Measurements from ENCODE around the gene FEM1C.
"Not testable (repeated sequence)": the region's sequence is repeated elsewhere in the genome, so short reads cannot be mapped to it uniquely, and the experiment has no call there.

The FEM1C gene

DNA sequence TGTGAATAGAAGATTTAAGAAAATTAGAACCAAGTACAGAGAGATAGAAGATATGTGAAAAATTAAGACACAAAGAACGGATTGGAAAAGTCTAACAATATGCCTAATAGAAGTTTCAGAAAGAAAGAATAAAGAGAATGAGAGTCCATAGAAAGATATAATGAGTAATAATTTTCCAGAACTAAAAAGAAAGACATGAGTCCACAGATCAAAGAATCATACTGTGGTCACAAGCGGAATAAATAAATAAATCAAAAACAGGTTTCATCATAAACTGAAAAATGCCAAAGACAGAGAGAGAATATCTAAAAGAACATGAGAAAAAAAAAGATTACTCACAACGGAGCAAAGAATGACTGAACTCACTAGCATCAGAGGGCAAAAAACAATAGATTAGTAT lies 32.9 kb downstream of the FEM1C start:
- no peak for DNase-seq

DNA sequence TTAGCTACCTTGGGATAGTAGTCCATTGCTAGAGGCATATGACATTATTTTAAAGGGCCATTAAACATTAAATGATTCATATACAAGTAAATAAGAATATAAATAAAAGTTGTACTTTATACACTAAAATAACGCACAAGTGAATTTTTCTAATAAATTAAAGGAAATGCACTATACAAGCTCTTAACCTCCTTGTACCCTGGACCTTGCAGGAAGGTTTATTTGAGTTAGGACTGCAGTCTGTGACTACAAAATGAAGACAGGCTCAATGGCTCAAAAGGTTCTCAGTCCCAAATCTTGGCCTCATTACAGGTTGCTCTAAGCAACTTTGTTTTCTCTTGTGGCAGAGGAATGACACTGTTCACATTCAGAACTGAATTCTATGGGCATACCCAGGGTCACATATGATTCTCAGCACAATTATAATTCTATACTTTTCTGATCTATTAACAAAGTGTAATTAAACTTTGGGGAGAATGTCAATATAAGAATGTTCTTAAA lies 34.4 kb downstream of the FEM1C start:
- no peak for DNase-seq

DNA sequence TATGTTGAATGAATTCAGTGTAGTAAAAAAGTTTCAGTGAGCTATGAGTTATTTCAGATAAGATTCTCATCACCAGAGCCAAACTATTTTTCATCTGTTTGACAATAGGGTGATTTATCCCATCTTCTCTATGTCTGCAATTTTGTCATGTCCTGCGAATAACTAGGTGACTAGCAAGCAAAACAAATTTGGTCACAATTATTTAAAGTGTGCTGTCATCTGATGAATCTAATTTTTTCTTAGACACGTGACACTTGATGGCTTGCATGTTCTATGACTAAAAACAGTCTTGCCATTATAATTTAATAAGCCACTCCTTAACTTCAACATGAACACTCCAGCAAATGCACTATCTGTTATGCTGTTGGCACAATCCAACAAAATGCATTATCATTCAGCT lies 35.0 kb downstream of the FEM1C start:
- DNase-seq: no peak

DNA sequence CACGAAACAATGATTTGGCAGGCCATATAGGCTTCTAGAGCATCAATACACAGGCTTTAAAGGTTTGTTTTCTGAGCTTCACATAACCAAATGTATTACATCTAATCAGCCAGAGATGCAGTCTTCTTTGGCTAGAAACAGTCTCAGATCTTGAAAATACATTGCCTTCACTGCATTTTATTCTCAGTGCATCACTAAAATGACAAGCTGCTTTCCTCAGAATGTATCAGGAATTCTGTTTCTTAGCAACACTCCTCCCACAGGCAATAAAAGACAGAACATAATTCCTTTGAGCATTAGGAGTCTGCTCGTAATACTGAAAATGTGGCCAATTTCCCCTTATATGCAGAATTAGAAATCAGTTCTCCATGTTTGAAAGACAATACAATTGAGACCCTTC lies 36.9 kb downstream of the FEM1C start:
- no peak for DNase-seq

DNA sequence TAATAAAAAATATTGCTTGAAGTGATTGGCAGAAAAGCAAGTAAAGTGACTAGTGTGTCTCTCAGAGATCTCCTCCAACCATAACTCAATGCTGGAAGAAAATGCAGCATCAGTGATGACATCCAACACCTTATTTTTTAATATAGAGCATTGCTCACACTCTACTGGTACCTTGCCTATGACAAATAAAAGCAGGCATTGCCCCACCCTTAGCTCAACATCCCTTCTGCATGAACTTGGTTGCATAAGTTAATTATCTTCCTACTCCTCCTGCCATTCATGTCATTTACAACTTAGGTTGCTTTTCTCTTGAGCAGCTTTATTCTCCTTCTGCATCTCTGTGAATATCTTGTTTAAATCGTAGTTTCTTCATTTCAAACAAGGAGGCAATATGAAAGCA lies 41.2 kb downstream of the FEM1C start:
- no peak for DNase-seq

DNA sequence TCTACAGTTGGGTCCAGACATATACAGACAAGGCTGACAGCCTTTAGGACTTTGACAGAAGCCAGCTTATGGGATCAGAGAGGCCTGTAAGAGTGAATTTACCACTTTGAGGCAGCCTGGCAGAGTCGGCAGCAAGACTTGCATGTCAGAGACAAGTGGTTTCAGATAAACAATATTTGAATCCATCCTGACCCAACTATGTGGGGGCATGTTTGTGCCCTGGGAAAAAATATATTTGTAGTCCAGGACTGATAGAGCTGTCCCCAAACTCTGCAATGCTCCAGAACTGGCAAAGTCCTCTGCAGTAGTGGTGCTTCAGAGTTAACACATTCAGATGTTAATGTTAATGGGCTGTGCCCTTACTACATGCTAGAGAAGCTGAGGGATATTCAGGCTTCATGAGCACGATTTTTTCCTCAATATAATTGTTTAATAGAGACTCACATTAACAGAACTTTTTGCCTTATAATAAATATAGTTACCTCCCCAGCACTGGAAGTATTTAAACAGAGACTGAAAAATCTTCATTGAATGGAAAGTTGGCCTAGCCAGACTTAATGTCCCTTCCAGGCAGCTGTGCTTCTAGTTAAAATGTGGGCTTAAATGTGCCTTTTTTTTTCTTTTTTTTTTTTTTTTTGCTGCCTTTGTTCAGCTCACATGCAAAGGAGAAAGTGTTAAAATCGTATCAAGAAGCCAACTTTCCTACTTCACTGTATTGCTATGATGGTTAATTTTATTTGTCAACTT lies 42.9 kb downstream of the FEM1C start:
- DNase-seq: no peak

DNA sequence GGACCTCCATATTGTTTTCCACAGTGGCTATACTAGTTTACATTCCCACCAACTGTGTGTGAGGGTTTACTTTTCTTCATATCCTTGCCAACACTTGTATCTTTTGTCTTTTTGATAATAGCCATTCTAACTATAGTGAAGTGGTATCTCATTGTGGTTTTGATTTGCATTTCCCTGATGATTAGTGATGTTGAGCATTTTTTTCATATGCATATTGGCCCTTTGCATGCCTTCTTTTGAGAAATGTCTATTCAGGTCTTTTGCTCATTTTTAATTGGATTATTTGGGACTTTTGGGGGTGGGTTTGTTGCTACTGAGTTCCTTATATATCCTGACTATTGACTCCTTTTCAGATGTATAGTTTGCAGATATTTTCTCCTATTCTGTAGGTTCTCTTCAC lies 44.4 kb downstream of the FEM1C start:
- no peak for DNase-seq

DNA sequence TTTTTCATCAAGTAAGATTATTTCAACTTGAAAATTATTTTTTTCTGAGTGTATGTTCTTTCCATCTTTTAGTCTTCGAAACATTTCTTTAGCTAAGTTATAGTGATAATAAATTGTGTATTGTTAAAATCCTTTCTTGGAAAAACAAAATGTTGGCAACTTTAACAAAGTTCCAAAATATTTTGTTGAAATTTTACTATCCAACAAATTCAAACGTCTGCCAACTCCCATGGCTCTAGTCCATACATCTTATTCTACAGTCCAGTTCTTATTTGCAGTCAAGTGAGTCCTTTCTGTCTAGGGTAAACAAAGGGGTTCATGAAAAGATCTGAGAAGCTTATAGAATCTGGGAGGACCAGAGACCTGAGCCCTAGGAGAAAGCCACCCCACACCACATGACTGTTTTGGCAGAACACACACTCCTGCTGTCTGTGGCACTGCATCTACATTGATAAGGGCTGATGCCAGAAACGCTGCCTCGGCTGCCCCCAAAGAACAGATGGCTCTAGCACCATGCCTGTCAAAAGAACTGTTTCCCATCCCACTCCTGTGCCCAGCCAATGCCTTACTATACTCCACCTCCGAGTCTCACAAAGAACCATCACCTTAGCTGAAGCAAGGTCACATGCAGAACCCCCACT lies 47.5 kb downstream of the FEM1C start:
- no peak for DNase-seq

DNA sequence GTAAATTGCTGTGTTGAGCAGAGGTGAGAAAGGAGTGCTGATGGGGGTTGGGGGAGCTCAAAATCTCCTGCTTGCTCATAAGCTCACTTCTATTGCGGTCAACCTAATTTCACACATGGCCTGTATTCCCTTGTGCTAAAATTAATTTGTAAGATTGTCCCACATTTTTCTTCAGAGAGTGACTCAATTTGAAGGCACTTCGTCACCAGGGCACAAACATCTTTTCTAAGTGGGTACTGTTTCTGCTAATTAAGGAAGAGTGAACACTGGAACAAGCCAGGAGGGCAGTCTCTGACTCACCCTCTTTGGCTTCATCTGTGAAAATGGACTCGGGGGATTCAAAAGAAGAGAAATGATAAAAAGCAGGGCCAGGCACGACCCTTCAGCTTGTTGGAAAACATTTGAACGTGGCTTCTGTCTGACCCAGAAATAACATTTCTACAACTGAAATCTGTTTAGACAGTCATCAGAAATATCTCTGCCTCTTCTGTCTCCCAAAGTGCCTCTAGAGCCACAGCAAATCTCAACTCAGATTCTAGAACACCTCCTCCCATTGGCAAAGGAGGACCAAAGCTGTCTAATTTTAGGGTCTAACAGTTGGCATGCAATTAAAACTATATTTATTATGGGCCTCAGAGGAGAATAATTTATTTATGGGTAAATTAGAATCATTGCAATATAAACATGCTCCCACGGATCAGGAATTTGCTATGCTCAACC lies 49.8 kb downstream of the FEM1C start:
- no peak for DNase-seq

DNA sequence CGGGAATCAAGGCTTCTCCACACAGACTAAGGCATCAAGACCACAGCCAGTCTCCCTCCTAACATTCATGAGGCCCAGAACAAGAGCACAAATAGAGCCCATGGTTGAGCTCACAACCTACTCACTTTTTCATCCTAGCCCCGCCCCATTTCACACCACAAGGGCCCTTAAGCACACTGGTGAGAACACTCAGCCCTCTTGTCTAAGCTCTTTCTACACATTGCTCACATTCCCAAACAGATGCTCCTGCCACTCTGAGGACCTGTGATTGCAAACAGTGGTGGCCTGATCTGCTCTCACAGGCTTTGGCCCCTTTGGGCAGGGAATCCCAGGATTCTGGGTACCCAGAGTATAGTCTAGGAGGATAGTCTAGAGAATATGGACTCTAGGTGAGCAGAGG lies 54.0 kb downstream of the FEM1C start:
- DNase-seq: no peak

DNA sequence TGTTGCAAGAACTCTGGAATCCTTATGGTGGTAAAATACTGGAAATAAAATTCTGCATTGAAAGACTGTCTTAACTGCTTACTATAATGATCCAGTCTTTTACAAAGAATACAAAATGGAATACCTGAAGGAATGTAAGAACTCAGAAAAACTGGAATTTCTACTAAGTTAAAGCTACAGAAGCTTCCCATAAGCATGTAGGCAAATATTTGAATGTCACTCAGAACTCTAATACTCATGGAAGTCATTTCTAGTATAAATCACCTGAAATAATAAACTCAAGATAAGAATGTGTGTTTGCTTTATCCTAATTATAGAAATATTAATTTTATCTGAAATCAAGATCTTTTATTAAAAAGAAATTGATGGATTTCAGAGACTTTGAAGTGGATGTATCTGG lies 54.8 kb downstream of the FEM1C start:
- no peak for DNase-seq

DNA sequence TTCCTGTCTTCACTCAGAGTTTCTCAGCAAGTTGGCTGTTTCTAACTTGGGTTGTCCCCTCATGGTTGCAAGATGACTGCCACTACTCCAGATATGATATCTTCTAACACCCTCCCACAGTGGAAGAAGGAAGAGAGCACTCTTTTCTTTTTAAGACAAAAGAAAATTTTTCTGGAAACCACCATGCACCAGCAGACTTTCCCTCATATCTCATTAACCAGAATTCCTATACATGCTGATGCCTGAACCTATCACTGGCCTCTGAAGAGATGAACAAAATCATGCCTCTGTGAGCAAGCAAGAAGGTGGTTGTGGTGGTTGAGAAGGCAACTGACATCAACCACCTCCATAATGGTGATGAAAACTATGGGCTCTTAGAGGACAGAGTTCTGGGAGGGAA lies 56.8 kb downstream of the FEM1C start:
- no peak for DNase-seq

DNA sequence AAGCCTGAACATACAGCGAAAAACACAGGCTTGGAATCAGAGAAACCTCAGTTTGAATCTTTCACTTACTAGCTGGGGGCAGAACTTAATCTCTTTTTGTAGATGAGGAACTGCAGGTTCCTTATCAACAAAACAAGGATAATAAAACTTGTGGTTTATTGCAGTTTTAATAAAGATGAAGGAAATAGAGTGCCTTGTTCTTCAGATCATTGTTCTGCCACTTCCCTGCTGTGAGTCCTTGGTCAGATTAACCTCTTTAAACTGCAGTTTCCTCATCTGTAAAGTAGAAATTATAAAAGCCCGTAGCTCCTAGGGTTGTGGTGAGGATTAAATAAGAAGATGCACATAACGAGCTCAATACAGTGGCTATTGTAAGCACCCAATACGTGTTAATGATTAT lies 57.4 kb downstream of the FEM1C start:
- DNase-seq: no peak

DNA sequence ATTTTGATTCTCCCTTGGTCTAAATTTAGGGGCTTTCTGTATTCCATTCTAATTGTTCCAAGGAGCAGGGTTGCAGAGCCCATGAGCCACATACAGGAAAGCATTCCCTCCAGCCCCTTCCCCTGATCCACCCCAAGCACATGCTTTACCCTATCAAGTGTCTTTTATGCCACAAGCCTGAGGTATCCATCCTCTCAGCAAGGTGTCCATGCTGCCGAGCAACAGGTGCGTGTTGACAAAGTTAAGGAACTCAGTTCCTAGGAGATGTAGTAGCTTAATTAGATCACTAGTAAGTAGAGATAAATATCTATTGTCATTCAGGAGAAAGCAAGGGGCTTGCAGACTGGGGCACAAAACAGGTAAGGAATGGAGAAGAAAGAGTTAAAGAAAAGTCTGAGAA lies 57.8 kb downstream of the FEM1C start:
- DNase-seq: no peak

DNA sequence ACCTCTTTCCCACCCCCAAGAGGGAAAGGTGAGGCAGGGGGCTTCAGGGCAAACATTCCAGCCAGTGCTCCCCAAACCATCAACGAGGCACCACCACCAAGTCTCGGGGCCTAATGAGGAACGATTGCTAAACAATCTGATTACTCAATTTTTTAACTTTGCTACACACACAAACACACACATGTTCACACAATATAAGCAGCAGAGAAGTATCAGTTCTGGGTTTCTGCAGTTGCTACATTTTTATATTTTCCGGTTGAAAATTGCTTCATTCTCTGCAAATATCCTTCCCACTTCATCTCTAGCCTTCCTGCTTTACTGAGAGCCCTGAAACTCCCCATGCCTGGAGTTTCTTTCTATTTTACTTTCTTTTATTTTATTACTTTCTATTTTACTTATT lies 60.2 kb downstream of the FEM1C start:
- DNase-seq: no peak

DNA sequence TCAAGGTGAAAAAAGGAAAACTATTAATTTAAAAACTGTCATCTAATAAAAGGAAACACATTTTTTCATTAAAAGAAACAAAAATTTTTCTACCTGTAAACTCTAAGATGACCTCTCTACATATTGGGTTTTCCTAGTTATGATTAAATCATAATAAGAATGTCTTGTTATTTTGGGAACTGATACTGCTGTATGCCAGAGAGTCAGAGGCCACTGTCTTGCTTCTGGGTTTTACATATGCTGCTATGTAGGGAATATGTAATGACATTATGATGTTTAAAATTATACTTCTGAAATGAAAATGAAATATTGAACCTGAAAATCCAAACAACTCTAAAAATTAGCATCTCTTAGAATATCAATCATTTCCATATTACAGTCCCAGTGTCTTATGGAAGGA lies 63.7 kb downstream of the FEM1C start:
- no peak for DNase-seq

DNA sequence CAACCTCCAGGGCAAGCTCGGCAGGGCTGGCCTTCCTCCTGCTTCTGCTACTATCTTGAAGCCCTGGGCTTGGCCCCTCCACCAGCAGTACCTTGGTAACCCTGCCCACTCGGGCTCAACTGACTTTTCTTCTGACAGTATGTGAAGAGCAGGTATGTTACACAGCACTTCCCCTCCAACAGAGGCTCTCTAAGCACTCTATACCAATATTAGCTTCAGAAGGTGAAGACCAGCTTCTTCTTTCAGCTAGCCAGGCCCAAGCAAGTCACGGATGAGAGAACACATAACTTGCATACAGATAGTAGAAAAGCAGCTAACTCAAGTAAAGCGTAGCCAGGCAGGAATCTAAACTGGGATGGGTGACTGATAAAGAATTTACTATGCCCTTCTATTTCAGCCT lies 64.3 kb downstream of the FEM1C start:
- no peak for DNase-seq

DNA sequence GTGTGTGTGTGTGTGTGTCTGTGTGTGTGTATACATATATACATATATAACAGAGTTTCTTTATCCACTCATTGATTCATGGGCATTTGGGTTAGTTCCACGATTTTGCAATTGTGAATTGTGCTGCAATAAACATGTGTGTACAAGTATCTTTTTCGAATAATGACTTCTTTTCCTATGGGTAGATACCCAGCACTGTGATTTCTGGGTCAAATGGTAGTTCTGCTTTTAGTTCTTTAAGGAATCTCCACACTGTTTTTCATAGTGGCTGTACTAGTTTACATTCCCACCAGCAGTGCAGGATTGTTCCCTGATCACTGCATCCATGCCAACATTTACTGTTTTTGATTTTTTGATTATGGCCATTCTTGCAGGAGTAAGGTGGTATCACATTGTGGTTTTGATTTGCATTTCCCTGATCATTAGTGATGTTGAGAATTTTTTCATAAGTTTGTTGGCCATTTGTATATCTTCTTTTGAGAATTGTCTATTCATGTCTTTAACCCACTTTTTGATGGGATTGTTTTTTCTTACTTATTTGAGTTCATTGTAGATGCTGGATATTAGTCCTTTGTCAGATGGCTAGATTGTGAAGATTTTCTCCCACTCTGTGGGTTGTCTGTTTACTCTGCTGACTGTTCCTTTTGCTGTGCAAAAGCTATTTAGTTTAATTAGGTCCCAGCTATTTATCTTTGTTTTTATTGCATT lies 65.3 kb downstream of the FEM1C start:
- DNase-seq: not testable (repeated sequence)

DNA sequence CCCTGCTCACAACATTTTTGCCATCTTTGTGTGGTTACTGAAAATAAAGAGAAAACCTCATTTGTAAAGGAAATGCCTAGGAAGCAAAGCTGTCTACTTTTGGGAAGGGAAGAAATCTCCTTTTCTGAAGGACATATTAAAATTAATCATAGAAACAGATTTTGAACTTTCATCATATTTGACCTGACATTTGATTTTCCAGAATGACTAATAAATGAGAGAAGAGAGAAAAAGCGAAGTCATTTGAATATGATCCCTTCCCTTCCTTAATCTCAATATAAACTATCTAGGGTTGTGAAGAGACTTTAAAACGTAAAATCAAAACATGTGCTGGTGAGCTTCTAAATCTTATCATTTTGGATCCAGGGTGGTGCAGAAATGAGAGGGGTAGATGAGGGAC lies 66.3 kb downstream of the FEM1C start:
- no peak for DNase-seq

DNA sequence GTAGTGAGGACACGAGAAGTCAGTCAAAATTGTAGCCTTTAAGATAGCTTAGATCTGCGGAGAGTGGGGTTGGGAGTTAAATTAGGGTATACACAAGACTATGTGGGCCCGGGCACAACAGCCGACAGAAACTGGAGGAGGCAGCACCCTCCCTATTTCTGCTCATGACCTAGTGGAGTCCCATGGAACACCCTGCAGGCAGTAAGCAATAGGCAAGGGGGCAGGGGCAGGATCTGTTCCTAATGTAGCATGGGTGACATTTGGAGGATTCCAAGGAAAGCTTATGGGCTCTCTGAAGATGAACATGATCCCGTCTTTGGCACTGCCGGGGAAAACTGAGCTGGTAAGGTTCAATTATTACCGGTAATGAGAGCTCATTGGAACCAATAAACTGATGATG lies 67.0 kb downstream of the FEM1C start:
- DNase-seq: no peak

DNA sequence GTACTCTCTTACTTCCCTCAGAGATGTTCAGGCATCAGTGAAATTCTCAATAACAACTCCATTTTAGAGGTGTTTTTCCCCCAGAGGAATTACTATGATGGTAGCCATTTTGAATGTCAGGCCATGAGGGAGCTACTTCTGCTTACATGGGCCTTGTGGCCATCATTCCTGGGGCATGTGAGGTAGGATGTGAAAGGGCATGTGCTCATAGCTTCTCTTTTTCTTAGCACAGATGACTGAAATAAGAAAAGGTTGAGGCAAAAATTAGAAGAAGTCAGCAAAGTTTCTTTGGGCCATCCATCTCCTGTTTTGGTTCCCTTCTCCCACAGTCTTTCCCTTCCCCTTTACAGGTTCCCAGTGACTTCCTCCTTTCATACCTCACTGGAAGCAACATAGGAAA lies 68.8 kb downstream of the FEM1C start:
- no peak for DNase-seq

DNA sequence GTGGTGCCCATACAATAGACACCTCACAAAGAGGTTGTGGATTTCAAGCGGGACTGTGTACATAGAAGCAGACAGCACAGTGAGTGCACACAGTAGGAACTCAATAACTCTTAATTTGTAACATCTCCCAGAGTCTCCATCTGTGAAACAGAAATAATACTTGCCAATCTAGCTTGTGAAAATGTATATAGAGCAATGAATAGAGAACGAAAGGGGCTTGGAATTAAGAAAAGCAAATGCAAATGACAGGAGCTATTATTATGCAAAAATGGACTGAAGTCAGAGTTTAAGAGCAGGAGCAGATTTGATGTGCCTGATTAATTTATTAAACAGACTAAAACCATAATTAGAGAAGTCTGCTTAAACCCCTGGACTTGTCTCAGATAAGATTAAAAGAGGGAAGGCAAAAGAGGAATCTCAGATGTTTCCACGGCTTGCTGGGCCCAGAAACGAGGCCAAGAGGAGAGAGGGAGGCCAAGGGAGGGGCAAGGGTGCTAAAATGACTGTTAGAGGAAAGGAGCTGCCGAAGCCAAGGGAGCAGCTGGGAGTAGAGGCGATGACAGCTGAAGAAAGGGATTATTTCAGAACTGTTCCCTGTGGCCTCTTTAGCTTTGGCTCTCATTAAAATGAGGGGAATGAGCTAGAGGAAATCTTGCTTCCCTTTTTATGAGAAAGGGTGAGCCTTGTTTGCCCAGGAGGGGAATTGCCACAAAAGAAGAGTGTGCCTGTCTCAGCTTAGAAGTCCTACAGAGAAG lies 72.1 kb downstream of the FEM1C start:
- no peak for DNase-seq
